RWPE1 (cell line): ENCODE data around the gene MED1.
"Not testable (repeated sequence)": the region's sequence is repeated elsewhere in the genome, so short reads cannot be mapped to it uniquely, and the experiment has no call there.

ENCODE experiments used
- CTCF ChIA-PET: fragments of 350-600 bp; sonication (Branson Sonifier 250); formaldehyde crosslinking; extraction: SDS; loops from one replicate; lab custom pipeline; 2021; lab: Yijun Ruan, JAX
- POLR2A ChIA-PET: fragments of 400-600 bp; formaldehyde crosslinking; extraction: SDS; loops from one replicate; lab custom pipeline; 2020; ENCODE audit warnings: antibody characterized with exemption; ENCODE audit not compliant: low non-redundant PET; lab: Yijun Ruan, JAX
- DNase-seq: peaks from one replicate; pipeline ENCODE4 v3.0.0; 2012; ENCODE audit warnings: low spot score
- H3K27ac ChIP-seq: fragments of 450-650 bp; 2 replicates; pipeline ENCODE4 v1.5.1; 2017
- CTCF ChIP-seq: fragments of 450-650 bp; conservative IDR thresholded peaks from 2 replicates; pipeline ENCODE4 v1.5.1; 2017; ENCODE audit warnings: low read depth, mild to moderate bottlenecking

The MED1 gene

GRCh38 chr17:39484178-39484577 is 33.1 kb upstream of the MED1 start:
- no peak for DNase-seq
- POLR2A ChIA-PET: no interaction called here
- CTCF ChIA-PET: interaction anchor here (0.6 kb wide), 1 partner anchor 139 kb away, joined by 3 read pairs; no protein-coding TSS in a partner anchor
- no peak for TF ChIP-seq CTCF
- no peak overlapping the region for H3K27ac ChIP-seq

- CTCF ChIA-PET: no interaction called here
- no peak overlapping the region for H3K27ac ChIP-seq
Measured at GRCh38 chr17:39483506-39483905, 32.4 kb upstream of the MED1 start.

GRCh38 chr17:39479631-39480030 is 28.6 kb upstream of the MED1 start:
- peak overlapping the region; percentile 40 for H3K27ac ChIP-seq
- CTCF ChIA-PET: interaction anchor here (0.6 kb wide), 1 partner anchor 21 kb away, joined by 3 read pairs; no protein-coding TSS in a partner anchor
- DNase-seq: not testable (repeated sequence)
- POLR2A ChIA-PET: interaction anchor here (0.6 kb wide), 1 partner anchor 558 kb away, joined by 3 read pairs; no protein-coding TSS in a partner anchor

More at GRCh38 chr17:39483506-39483905, 32.4 kb upstream of the MED1 start:
- DNase-seq: no peak
- POLR2A ChIA-PET: no interaction called here
- TF ChIP-seq CTCF: no peak

GRCh38 chr17:39473310-39473709 is 22.2 kb upstream of the MED1 start:
- ChIA-PET POLR2A (interaction anchor here (0.7 kb wide), 1 partner anchor 168 kb away, joined by 3 read pairs; no protein-coding TSS in a partner anchor), CTCF (interaction anchor here (0.7 kb wide), 1 partner anchor 160 kb away, joined by 3 read pairs; no protein-coding TSS in a partner anchor)
- no peak for TF ChIP-seq CTCF
- no peak overlapping the region for H3K27ac ChIP-seq
- no peak for DNase-seq

GRCh38 chr17:39468610-39469009 is 17.5 kb upstream of the MED1 start:
- CTCF ChIA-PET: interaction anchor here (0.7 kb wide), 2 partner anchors 14 to 303 kb away, joined by 3 to 5 read pairs; no protein-coding TSS in a partner anchor
- POLR2A ChIA-PET, H3K27ac ChIP-seq, DNase-seq: not testable (repeated sequence)

- not testable (repeated sequence) for H3K27ac ChIP-seq, DNase-seq
- ChIA-PET POLR2A (interaction anchor here (0.7 to 1.3 kb wide), 2 partner anchors 14 to 290 kb away, joined by 3 read pairs; partner anchors contain the start of gene MED1), CTCF (interaction anchor here (0.6 to 0.7 kb wide), 2 partner anchors 83 to 246 kb away, joined by 4 read pairs; no protein-coding TSS in a partner anchor)
Measured at GRCh38 chr17:39464639-39465181, 13.6 kb upstream of the MED1 start.

GRCh38 chr17:39462631-39463375 is 11.7 kb upstream of the MED1 start:
- no peak for TF ChIP-seq CTCF
- POLR2A ChIA-PET: interaction anchor here (2.1 kb wide), 1 partner anchor 12 kb away, joined by 12 read pairs; the partner anchor contains the start of gene MED1
- CTCF ChIA-PET: interaction anchor here (0.5 to 0.6 kb wide), 2 partner anchors 85 to 245 kb away, joined by 4 to 5 read pairs; no protein-coding TSS in a partner anchor
- H3K27ac ChIP-seq: peak overlapping the region; percentile 95
- no peak for DNase-seq
